Subcutaneous adipose tissue (tissue), 4 donors: Measurements from ENCODE around the gene MTHFD2L. TPM values are rescaled to one million over a fixed set of nuclear protein-coding genes. Genes with fewer than 3 reads are reported as not detected.

ENCODE experiments used
- CTCF ChIP-seq: fragments of 450-650 bp; IDR thresholded peaks from one replicate; pipeline ENCODE4 v1.5.1; 2016; ENCODE audit warnings: low read depth, mild to moderate bottlenecking, control low read depth, antibody characterized with exemption, moderate library complexity
- total RNA-seq, 4 donors: library from RNA; depleted of rRNA; stranded (reverse); fragments of >200 nt; gene quantifications; one replicate each; pipeline ENCODE4 v1.1.0, GENCODE V29; 2016

The MTHFD2L gene
- total RNA-seq, 4 donors from 2014 or later: 10.8 to 19.4 (median 15.3) TPM

DNA sequence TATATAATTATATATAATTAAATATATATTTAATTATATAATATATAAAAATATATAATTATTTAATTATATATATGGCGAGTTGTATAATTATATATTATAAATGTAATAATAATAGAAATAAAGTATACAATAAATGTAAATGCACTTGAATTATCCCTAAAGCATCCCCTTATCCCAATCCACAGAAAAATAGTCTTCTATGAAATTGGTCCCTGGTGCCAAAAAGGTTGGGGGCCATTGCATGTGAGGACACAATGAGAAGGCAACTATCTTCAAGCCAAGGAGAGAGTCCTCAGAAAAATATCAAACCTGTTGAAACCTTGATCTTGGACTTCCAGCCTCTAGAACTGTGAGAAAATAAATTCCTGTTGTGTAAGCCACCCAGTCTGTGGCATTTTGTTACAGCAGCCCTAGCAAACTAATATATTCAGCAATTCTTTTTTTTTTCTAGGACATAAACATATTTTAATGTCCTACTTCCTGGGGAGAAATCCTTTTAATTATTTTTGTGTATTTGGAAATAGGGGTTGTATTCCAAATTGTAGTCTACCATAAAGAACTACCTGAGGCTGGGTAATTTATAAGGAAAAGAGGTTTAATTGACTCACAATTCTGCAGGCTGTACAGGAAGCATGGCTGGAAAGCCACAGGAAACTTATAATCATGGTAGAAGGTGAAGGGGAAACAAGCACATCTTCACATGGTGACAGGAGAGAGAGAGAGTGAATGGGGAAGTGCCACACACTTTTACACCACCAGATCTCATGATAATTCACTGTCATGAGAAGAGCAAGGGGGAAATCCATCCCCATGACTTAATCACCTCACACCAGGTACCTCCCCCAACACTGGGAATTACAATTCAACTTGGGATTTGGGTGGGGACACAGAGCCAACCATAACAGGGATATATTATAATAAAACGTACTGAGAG, 36.0 kb upstream of the MTHFD2L start:
- no peak for TF ChIP-seq CTCF

DNA sequence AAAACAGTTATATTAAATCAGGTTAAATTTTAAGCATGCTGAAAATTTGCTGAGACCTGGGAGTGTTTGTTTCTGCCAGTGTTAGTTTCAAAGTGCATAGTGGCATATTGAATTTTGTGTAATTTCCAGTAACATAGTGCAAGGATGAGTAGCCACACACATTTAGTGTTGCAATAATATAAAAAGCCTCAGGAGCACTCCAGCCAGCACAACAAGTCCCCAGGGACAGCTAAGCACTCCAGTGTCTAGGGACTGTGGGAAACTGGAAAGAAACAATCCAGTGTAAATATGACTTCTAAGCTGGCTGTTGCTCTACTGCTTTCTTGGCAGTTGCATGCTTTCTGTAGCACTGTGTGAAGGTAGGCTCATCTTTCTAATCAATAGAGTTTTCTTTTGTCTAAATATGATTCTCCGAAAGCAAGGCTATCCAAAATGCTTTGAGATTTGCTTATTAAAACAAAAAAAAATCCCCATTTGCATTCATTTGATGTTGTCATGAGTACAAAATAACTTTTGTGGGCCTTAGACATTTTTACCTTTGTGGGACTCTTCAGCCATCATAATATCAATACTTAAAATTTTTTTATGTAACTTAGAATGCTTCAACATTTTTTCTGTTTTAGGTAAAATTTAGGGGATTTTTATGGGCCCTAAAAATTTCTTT, 34.7 kb upstream of the MTHFD2L start:
- no peak for TF ChIP-seq CTCF

GRCh38 chr4:74125029-74125428, 32.9 kb upstream of the MTHFD2L start:
- no peak for TF ChIP-seq CTCF

GRCh38 chr4:74127745-74128144, 30.2 kb upstream of the MTHFD2L start:
- no peak for TF ChIP-seq CTCF

- no peak for TF ChIP-seq CTCF
Measured at GRCh38 chr4:74132944-74133343, 25.0 kb upstream of the MTHFD2L start.

- no peak for TF ChIP-seq CTCF
Measured at GRCh38 chr4:74133786-74134499, 24.0 kb upstream of the MTHFD2L start.

- no peak for TF ChIP-seq CTCF
Measured at GRCh38 chr4:74134500-74134852, 23.4 kb upstream of the MTHFD2L start.
